Measurements from ENCODE around the gene SCAPER.

The SCAPER gene

GRCh38 chr15:76327191-76328105 lies 577.7 kb downstream of the SCAPER start:
- Histone ChIP-seq H3K4me1 (no peaks in the 10 kb centered on the region), H3K9me3 (no peaks in the 10 kb centered on the region), H3K4me3 (ENCODE audit: low read depth, low read length) (no peak overlapping the region), H3K27me3 (peaks cover 59% of the 10 kb centered on the region), H3K36me3 (no peaks in the 10 kb centered on the region)
- no peak for DNase-seq
- TF ChIP-seq CTCF (IDR thresholded peaks at IDR 0.05; ENCODE audit: low read depth, low read length), result no peak

- no peaks in the 10 kb centered on the region for H3K4me1 ChIP-seq
- DNase-seq, result no peak
- H3K4me3 ChIP-seq (ENCODE audit: low read depth, low read length), result no peak overlapping the region
- no peaks in the 10 kb centered on the region for H3K36me3 ChIP-seq
- TF ChIP-seq CTCF (IDR thresholded peaks at IDR 0.05; ENCODE audit: low read depth, low read length), result no peak
- no peaks in the 10 kb centered on the region for H3K9me3 ChIP-seq
- peaks cover 59% of the 10 kb centered on the region for H3K27me3 ChIP-seq
Observed at GRCh38 chr15:76325704-76326103, 579.4 kb downstream of the SCAPER start.

- Histone ChIP-seq H3K4me1 (no peaks in the 10 kb centered on the region), H3K27me3 (peaks cover 56% of the 10 kb centered on the region), H3K4me3 (ENCODE audit: low read depth, low read length) (no peak overlapping the region), H3K36me3 (no peaks in the 10 kb centered on the region), H3K9me3 (no peaks in the 10 kb centered on the region)
- DNase-seq, result no peak
- no peak for TF ChIP-seq CTCF (IDR thresholded peaks at IDR 0.05; ENCODE audit: low read depth, low read length)
Observed at GRCh38 chr15:76324066-76324465, 581.1 kb downstream of the SCAPER start.

- no peak for DNase-seq
- H3K4me1 ChIP-seq, result no peaks in the 10 kb centered on the region
- no peak for TF ChIP-seq CTCF (IDR thresholded peaks at IDR 0.05; ENCODE audit: low read depth, low read length)
Observed at GRCh38 chr15:76321602-76322001, 583.5 kb downstream of the SCAPER start.

GRCh38 chr15:76321171-76321570 lies 584.0 kb downstream of the SCAPER start:
- H3K27me3 ChIP-seq, result peaks cover 36% of the 10 kb centered on the region
- H3K4me1 ChIP-seq, result no peaks in the 10 kb centered on the region
- H3K9me3 ChIP-seq, result no peaks in the 10 kb centered on the region
- H3K36me3 ChIP-seq, result no peaks in the 10 kb centered on the region
- no peak overlapping the region for H3K4me3 ChIP-seq (ENCODE audit: low read depth, low read length)
- no peak for DNase-seq
- no peak for TF ChIP-seq CTCF (IDR thresholded peaks at IDR 0.05; ENCODE audit: low read depth, low read length)

More at GRCh38 chr15:76321602-76322001, 583.5 kb downstream of the SCAPER start:
- Histone ChIP-seq H3K4me3 (ENCODE audit: low read depth, low read length) (no peak overlapping the region), H3K9me3 (no peaks in the 10 kb centered on the region), H3K27me3 (peaks cover 37% of the 10 kb centered on the region), H3K36me3 (no peaks in the 10 kb centered on the region)

GRCh38 chr15:76320012-76320411 lies 585.1 kb downstream of the SCAPER start:
- Histone ChIP-seq H3K4me3 (ENCODE audit: low read depth, low read length) (no peak overlapping the region), H3K9me3 (no peaks in the 10 kb centered on the region), H3K4me1 (no peaks in the 10 kb centered on the region), H3K27me3 (peaks cover 26% of the 10 kb centered on the region), H3K36me3 (no peaks in the 10 kb centered on the region)
- DNase-seq, result no peak
- no peak for TF ChIP-seq CTCF (IDR thresholded peaks at IDR 0.05; ENCODE audit: low read depth, low read length)

Measured in BE2C (cell line).